Eye (tissue), 1 donor: ENCODE data around the gene TUBGCP2.
"Not testable (repeated sequence)": the region's sequence is repeated elsewhere in the genome, so short reads cannot be mapped to it uniquely, and the experiment has no call there.

Experiments used
- DNase-seq: peaks from one replicate; pipeline ENCODE4 v3.0.0-alpha.2; 2015

Gene TUBGCP2

GRCh38 chr10:133324857-133325260, 16.2 kb upstream of the TUBGCP2 start:
- no peak for DNase-seq

DNA sequence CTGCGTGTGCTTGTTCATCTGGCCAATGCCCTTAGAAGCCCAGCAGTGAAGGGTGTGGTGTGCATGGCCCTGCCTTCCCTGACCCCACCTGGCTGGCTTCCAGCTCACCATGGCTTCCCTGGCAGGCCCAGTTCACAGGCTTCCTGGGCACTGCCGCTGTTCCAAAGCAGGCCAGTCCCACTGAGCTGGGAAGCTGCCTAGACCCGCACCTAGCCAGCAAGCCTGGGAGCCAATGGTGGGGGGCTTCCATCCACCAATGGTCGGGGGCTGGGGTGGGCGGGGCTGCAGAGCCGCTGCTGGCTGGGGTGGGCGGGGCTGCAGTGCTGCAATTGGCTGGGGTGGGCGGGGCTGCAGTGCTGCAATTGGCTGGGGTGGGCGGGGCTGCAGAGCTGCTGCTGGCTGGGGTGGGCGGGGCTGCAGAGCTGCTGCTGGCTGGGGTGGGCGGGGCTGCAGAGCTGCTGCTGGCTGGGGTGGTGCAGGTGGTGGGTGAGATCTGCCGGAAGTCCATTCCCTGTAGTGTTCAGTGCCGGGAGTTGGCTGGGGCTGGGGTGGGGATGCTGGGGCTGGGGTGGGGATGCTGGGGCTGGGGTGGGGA, 15.6 kb upstream of the TUBGCP2 start:
- DNase-seq: peak; percentile 71

DNA sequence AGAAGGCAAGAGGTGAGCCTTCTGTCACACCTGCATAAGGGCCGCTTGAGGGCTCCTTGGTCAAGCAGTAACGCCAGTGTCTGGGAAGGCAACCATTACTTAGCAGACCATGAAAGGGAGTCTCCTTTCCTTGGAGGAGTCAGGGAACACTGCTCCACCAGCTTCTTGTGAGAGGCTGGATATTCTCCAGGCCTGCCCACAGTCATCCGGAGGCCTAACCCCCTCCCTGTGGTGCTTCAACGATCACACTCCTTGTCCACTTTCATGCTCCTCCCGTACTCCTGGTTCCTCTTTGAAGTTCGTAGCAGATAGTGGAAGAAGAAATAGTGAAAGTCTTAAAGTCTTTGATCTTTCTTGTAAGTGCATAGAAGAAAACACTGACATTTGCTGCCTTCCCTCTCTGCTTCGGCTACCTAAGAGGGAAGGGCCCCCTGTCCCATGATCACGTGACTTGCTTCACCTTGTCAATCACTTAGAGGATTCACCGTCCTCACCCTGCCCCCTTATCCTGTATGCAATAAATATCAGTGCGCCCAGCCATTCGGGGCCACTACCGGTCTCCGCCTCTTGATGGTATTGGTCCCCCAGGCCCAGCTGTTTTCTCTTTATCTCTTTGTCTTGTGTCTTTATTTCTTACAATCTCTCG, 13.5 kb upstream of the TUBGCP2 start:
- DNase-seq: not testable (repeated sequence)

DNA sequence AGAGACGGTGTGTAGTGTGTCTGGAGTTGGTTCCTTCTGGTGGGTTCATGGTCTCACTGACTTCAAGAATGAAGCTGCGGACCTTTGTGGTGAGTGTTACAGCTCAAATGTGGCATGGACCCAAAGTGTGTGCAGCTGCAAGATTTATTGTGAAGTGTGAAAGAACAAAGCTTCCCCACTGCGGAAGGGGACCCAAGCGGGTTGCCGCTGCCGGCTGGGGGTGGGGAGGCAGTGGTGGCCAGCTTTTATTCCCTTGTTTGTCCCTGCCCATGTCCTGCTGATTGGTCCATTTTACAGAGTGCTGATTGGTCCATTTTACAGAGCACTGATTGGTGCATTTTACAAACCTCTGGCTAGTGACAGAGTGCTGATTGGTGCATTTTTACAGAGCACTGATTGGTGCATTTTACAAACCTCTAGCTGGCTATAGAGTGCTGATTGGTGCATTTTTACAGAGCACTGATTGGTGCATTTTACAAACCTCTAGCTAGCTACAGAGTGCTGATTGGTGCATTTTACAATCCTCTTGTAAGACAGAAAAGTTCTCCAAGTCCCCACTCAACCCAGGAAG, 12.3 kb upstream of the TUBGCP2 start:
- DNase-seq: not testable (repeated sequence)

- peak; percentile 92 for DNase-seq
Measured at GRCh38 chr10:133318494-133319127, 9.9 kb upstream of the TUBGCP2 start.

- DNase-seq: no peak
Measured at GRCh38 chr10:133316732-133317131, 8.1 kb upstream of the TUBGCP2 start.

GRCh38 chr10:133316266-133316665, 7.6 kb upstream of the TUBGCP2 start:
- DNase-seq: no peak

DNA sequence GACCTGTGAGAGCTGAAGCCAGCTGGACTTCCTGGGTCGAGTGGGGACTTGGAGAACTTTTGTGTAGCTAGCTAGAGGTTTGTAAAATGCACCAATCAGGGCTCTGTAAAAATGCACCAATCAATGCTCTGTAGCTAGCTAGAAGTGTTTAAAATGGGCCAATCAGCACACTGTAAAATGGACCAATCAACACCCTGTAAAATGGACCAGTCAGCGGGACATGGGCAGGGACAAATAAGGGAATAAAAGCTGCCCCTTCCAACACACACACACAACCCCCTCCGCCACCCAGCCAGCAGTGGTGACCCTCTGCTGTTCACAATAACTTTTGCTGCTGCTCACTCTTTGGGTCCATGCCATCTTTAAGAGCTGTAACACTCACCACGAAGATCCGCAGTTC, 7.2 kb upstream of the TUBGCP2 start:
- no peak for DNase-seq

GRCh38 chr10:133314911-133315310, 6.2 kb upstream of the TUBGCP2 start:
- no peak for DNase-seq

DNA sequence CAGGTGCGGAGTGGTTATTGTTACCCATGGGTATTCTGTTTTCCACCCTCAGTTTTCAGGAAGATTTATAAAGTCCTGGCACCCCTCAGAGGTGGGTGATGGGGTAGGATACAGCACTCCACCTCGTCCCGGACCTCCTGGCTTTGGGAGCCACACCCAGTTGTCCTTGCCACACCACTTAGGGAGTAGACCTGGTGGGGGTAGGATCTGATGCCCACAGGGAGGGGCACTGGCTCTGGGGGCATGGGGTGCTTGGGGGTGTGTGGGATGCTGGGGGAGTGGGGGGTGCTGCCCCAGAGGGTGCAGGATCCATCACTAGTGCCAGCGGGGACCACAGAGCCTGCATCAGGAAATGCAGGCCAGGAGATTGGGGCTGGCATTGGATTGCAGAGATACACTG, 4.5 kb upstream of the TUBGCP2 start:
- no peak for DNase-seq

DNA sequence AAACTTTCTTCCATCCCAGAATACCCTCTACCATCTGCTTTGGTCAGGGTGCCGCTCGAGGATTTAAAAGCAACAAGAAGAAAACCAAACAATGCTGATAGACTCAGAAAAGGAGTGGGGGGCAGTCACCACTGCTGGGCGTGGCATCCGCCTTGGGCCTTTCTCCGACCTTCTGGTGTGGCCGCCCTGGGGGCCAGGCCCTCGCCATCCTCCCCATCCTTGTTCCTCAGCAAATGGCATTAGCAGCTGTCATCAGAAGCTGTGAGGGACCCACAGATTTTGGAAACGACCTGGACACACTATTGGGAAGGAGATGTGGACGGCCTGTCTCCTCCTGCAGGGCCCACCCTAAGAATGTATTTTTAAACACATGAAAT, 4.1 kb upstream of the TUBGCP2 start:
- DNase-seq: no peak

DNA sequence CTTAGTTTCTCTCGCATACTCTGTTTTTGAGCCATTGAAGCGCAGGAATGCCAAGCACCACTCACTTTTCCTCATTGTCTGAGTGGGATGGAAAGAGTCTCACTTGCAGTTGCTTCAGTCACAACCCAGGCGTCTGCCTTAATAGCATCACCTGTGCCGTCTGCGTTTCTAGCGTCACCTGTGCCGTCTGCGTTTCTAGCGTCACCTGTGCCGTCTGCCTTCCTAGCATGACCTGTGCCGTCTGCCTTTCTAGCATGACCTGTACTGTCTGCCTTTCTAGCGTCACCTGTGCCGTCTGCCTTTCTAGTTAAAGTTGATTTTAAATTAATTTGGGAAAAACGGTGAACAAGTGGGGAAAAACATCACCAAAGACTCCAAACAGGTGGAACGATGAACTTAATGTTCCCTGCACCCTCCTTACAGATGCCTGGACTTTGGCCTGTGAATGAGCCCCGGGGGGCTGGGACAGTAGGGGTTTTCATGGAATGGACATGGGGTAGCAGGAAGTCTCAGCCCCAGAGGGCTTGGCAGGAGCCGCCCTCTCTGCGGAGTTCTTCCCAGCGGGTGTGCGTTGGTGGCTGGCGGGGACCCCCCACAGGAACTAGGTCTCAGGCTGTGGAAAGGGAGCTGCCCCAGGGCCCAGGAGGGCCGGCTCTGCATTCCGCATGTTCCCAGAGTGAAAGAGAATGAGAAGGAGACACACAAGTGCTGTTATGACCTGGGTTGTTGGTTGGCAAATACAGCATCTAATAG, 3.5 kb upstream of the TUBGCP2 start:
- no peak for DNase-seq

GRCh38 chr10:133311570-133311969, 2.9 kb upstream of the TUBGCP2 start:
- no peak for DNase-seq

DNA sequence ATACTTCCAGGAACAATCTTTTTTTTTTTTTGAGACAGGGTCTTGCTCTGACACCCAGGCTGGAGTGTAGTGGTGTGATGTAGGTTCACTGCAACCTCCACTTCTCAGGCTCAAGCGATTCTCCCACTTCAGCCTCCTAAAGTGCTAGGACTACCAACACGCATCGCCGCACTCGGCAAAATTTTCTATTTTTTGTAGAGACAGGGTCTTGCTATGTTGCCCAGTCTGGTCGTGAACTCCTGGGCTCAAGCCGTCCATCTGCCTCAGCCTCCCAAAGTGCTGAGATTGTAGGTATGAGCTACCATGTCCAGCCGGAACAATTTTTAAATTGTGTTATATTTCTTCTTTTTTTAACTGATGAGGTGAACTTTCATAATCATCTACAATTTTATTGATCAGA, 2.1 kb upstream of the TUBGCP2 start:
- no peak for DNase-seq

DNA sequence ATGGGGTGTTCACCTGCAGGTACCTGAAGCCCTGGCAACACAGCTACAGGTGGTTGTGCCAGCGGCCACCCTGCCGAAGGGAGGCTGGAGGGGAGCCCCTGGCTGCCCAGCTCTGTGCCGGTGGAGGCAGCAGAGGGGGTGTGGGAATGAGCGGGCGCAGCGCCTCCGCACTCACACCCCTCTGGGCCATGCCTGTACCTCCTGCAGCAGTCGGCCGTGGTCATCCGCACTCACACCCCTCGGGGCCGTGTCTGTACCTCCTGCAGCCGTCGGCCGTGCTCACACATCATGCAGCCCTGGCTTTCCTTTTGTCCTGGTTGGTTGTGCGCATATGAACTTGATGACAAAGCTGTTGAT, 1.7 kb upstream of the TUBGCP2 start:
- DNase-seq: no peak

GRCh38 chr10:133309720-133310398, 1.2 kb upstream of the TUBGCP2 start:
- no peak for DNase-seq

GRCh38 chr10:133309100-133309719, 538 bp upstream of the TUBGCP2 start:
- peak; percentile 94 for DNase-seq

GRCh38 chr10:133307776-133308420, 774 bp downstream of the TUBGCP2 start:
- peak; percentile 84 for DNase-seq

DNA sequence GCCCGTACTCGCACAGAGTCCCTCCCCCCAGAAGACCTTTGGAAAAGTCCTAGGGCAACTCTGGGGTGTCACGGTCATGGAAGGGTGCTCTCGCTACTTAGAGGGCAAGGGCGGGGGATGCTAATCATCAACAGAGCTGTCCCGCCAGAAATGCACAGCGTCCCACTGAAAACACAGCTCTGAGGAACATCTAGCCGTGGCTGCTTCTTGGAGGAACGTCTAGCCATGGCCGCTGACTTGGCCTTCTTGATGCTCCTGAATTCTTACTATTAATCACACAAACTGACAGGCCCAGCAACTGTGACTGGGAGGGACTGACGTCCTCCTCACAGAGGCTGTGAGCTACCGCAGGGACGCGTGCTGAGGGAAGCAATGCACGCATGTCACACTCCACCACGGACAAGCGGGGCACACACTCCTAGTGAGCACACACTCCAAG, 1.7 kb downstream of the TUBGCP2 start:
- DNase-seq: no peak

GRCh38 chr10:133306097-133306476, 2.6 kb downstream of the TUBGCP2 start:
- no peak for DNase-seq

DNA sequence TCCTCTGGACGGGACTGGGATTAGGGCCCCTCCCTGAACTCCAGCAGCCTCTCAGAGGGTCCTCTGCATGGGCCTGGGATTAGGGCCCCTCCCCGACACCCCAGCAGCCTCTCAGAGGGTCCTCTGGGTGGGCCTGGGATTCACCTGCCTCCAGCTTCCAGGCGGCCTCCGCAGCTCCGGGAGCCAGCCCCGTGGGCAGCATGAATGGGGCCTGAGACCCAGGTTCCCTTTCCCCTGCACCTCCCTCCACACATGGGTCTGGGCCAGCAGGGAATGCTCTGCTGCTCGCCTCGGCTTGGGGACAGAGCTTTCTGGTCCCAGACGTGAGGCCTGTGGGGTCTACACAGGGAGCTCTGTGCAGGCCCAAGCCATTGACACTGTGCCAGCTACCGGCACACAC, 5.5 kb downstream of the TUBGCP2 start:
- DNase-seq: no peak

- no peak for DNase-seq
Measured at GRCh38 chr10:133302230-133302629, 6.4 kb downstream of the TUBGCP2 start.
